SH-SY5Y (cell line): ENCODE measurements around the gene TENM4.

Experiments
- GATA2 ChIP-seq: IDR thresholded peaks from 2 replicates; pipeline ENCODE4 v1.6.1; 2011; ENCODE audit warnings: mild to moderate bottlenecking, low read depth, low read length
- GATA3 ChIP-seq: IDR thresholded peaks from 2 replicates; pipeline ENCODE4 v1.6.1; 2011; ENCODE audit warnings: low read depth, mild to moderate bottlenecking, low read length, moderate library complexity

DNA sequence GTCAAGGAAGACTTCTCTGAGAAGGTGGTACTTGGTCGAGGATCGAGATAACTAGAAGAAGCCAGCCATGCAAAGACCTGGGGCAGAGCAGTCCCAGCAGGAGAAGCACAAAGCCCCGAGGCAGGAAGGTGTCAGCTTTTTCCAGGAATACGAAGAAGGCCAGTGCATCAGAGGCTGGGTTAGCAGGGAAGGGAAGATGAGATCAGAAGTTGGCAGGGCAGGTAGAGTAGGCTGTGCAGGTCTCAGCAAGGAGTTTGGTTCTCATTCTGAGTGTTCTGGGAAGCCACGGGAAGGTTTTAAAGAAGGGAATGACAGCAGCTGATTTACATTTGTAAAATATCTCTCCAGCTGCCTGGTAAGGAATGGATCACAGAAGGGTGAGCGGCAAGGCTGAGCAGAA is 111.3 kb downstream of the TENM4 start:
- TF ChIP-seq GATA3 (no peak), GATA2 (no peak)
